H9 (cell line): ENCODE data around the gene TIAM1. TPM values are rescaled to one million over a fixed set of nuclear protein-coding genes. Genes with fewer than 3 reads are reported as not detected.

ENCODE experiments used
- DNase-seq: peaks from one replicate; pipeline ENCODE4 v3.0.0-alpha.2; 2017
- H2AFZ ChIP-seq: one replicate; pipeline ENCODE4 v1.6.1; 2013; ENCODE audit warnings: mild to moderate bottlenecking, low read length, control low read depth, moderate library complexity
- H2AK5ac ChIP-seq: 2 replicates; pipeline ENCODE4 v1.6.1; 2013; ENCODE audit warnings: low read length, control low read depth, mixed read lengths; ENCODE audit not compliant: insufficient read length
- H2BK120ac ChIP-seq: one replicate; pipeline ENCODE4 v1.6.1; 2013; ENCODE audit warnings: low read depth, mild to moderate bottlenecking, low read length, control low read depth, inconsistent platforms; ENCODE audit not compliant: poor library complexity, severe bottlenecking
- H2BK12ac ChIP-seq: 2 replicates; pipeline ENCODE4 v1.6.1; 2013; ENCODE audit warnings: low read length, control low read depth, mixed read lengths, low read depth; ENCODE audit not compliant: insufficient read length
- H2BK15ac ChIP-seq: 2 replicates; pipeline ENCODE4 v1.6.1; 2013; ENCODE audit warnings: low read depth, low read length, control low read depth
- H2BK20ac ChIP-seq: one replicate; pipeline ENCODE4 v1.6.1; 2013; ENCODE audit warnings: low read depth, mild to moderate bottlenecking, low read length, control low read depth, inconsistent platforms; ENCODE audit not compliant: poor library complexity, severe bottlenecking
- H2BK5ac ChIP-seq: 2 replicates; pipeline ENCODE4 v1.6.1; 2013; ENCODE audit warnings: low read length, control low read depth, mixed read lengths; ENCODE audit not compliant: insufficient read length
- H3K14ac ChIP-seq: 2 replicates; pipeline ENCODE4 v1.6.1; 2013; ENCODE audit warnings: low read length, control low read depth; ENCODE audit not compliant: insufficient read depth
- H3K18ac ChIP-seq: 2 replicates; pipeline ENCODE4 v1.6.1; 2013; ENCODE audit warnings: low read depth, mild to moderate bottlenecking, mixed read lengths, low read length, control low read depth; ENCODE audit not compliant: insufficient read length
- H3K23ac ChIP-seq: 2 replicates; pipeline ENCODE4 v1.6.1; 2013; ENCODE audit warnings: low read length, control low read depth, mixed read lengths, low read depth; ENCODE audit not compliant: insufficient read length
- H3K23me2 ChIP-seq: 2 replicates; pipeline ENCODE4 v1.6.1; 2013; ENCODE audit warnings: low read depth, mild to moderate bottlenecking, mixed read lengths, low read length, control low read depth; ENCODE audit not compliant: insufficient read length, poor library complexity, severe bottlenecking
- H3K27ac ChIP-seq: 2 replicates; pipeline ENCODE4 v1.5.1; 2013; ENCODE audit warnings: low read length, control low read depth, mixed read lengths, low read depth; ENCODE audit not compliant: insufficient read length
- H3K27me3 ChIP-seq: 2 replicates; pipeline ENCODE4 v1.6.1; 2013; ENCODE audit warnings: low read length, control low read depth, inconsistent platforms; ENCODE audit not compliant: insufficient read depth
- H3K4ac ChIP-seq: 2 replicates; pipeline ENCODE4 v1.6.1; 2013; ENCODE audit warnings: low read depth, mild to moderate bottlenecking, control low read depth, inconsistent platforms, low read length, moderate library complexity
- H3K4me1 ChIP-seq: 2 replicates; pipeline ENCODE4 v1.6.1; 2013; ENCODE audit warnings: low read length, control low read depth, inconsistent platforms; ENCODE audit not compliant: insufficient read depth
- H3K4me2 ChIP-seq: 2 replicates; pipeline ENCODE4 v1.6.1; 2013; ENCODE audit warnings: low read length, control low read depth, mixed read lengths; ENCODE audit not compliant: insufficient read length, insufficient read depth
- H3K56ac ChIP-seq: 2 replicates; pipeline ENCODE4 v1.6.1; 2013; ENCODE audit warnings: low read depth, mild to moderate bottlenecking, mixed read lengths, low read length, control low read depth; ENCODE audit not compliant: insufficient read length
- H3K79me1 ChIP-seq: 2 replicates; pipeline ENCODE4 v1.6.1; 2013; ENCODE audit warnings: low read depth, mild to moderate bottlenecking, moderate library complexity, low read length, control low read depth, inconsistent platforms; ENCODE audit not compliant: insufficient read depth, poor library complexity, severe bottlenecking
- H3K79me2 ChIP-seq: 2 replicates; pipeline ENCODE4 v1.6.1; 2013; ENCODE audit warnings: low read length, control low read depth, inconsistent platforms; ENCODE audit not compliant: insufficient read depth
- H3K9ac ChIP-seq: 2 replicates; pipeline ENCODE4 v1.6.1; 2013; ENCODE audit warnings: low read length, control low read depth, mixed read lengths; ENCODE audit not compliant: insufficient read length; ENCODE audit errors: extremely low read depth
- H3K9me3 ChIP-seq: one replicate; pipeline ENCODE4 v1.6.1; 2013; ENCODE audit warnings: low read depth, low read length, inconsistent platforms; ENCODE audit not compliant: control insufficient read depth
- H3T11ph ChIP-seq: one replicate; pipeline ENCODE4 v1.6.1; 2013; ENCODE audit warnings: mild to moderate bottlenecking, low read length, control low read depth, inconsistent platforms
- H4K20me1 ChIP-seq: one replicate; pipeline ENCODE4 v1.6.1; 2013; ENCODE audit not compliant: control insufficient read depth, insufficient read length, insufficient read depth
- H4K5ac ChIP-seq: 2 replicates; pipeline ENCODE4 v1.6.1; 2013; ENCODE audit warnings: low read depth, mild to moderate bottlenecking, mixed read lengths, low read length, control low read depth; ENCODE audit not compliant: insufficient read length
- H4K8ac ChIP-seq: replicated peaks from 2 replicates; pipeline ENCODE4 v1.6.1; 2013; ENCODE audit warnings: low read length, control low read depth, mixed read lengths, low read depth; ENCODE audit not compliant: insufficient read length
- H4K91ac ChIP-seq: 2 replicates; pipeline ENCODE4 v1.6.1; 2013; ENCODE audit warnings: low read depth, mild to moderate bottlenecking, moderate library complexity, mixed read lengths, low read length, control low read depth; ENCODE audit not compliant: insufficient read length
- H3K27ac Mint-ChIP-seq, 3 experiments: 2 replicates in 2 of 3; 3 replicates in 1 of 3; pipeline ENCODE4 v1.8.0; 2020 to 2021; ENCODE audit warnings: mixed read lengths in 3 of 3, mild to moderate bottlenecking in 1 of 3, moderate library complexity in 1 of 3
- H3K27me3 Mint-ChIP-seq: 2 replicates; pipeline ENCODE4 v1.8.0; 2021; ENCODE audit warnings: low read depth, mild to moderate bottlenecking, moderate library complexity, mixed read lengths
- H3K36me3 Mint-ChIP-seq, 3 experiments: 2 replicates in 2 of 3; 3 replicates in 1 of 3; pipeline ENCODE4 v1.8.0; 2020 to 2021; ENCODE audit warnings: low read depth in 3 of 3, mixed read lengths in 3 of 3; ENCODE audit not compliant: insufficient read depth in 1 of 3
- H3K4me1 Mint-ChIP-seq, 2 experiments: 2 replicates each; pipeline ENCODE4 v1.8.0; 2020; ENCODE audit warnings: mixed read lengths in 2 of 2
- H3K4me3 Mint-ChIP-seq, 2 experiments: 2 replicates in 1 of 2; 3 replicates in 1 of 2; pipeline ENCODE4 v1.8.0; 2020 to 2021; ENCODE audit warnings: mild to moderate bottlenecking in 2 of 2, mixed read lengths in 2 of 2, moderate library complexity in 1 of 2
- H3K9me3 Mint-ChIP-seq, 2 experiments: 2 replicates in 1 of 2; 3 replicates in 1 of 2; pipeline ENCODE4 v1.8.0; 2020; ENCODE audit warnings: mild to moderate bottlenecking in 2 of 2, mixed read lengths in 2 of 2, moderate library complexity in 1 of 2
- WGBS: extraction: QIAGEN DNeasy Blood & Tissue Kit; methylation state at CpG from one replicate; pipeline ENCODE4 v1.1.7; 2013; ENCODE audit warnings: missing lambda C conversion rate, low lambda C conversion rate, mixed read lengths; ENCODE audit not compliant: insufficient read length; ENCODE audit errors: extremely low coverage; 5-methylcytosine and 5-hydroxymethylcytosine counted together
- total RNA-seq: library from RNA; stranded (reverse); gene quantifications from 2 replicates; pipeline ENCODE4 v1.2.1, GENCODE V29; 2021
- TF ChIP-seq, protein P1 (sequence below): fragments of 200-600 bp; sonication (generic); conservative IDR thresholded peaks from 3 replicates; pipeline ENCODE4 v1.8.0; 2021; ENCODE audit warnings: antibody characterized with exemption, mild to moderate bottlenecking

The TIAM1 gene
- total RNA-seq, 1 experiment from 2014 or later: 23.1 TPM

DNA sequence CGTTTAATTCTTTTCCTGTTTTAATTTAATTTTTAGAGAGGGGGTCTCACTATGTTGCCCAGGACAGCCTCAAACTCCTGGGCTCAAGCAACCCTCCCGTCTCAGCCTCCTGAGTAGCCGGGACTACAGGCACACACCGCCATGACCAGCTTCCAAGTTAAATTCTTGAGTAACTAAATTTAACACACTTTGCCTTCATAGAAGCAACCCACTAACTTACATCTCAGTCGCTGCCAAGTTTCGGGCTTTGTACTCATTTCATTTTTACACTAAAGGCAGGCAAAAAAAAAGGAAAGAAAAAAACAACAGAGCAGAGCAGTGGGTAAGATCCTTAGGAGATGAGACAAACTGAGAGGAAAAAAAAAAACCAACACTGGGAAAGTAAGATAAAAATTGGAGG, 3.5 kb downstream of the TIAM1 start:
- Mint-ChIP-seq H3K36me3 (peaks cover 0 to 3% (median 3%) of the 10 kb centered on the region in 3 experiments; a peak in 3 of 7 replicates), H3K4me3 (no peak overlapping the region), H3K4me1 (peaks cover 39 to 54% of the 10 kb centered on the region in 2 experiments), H3K9me3 (no peaks in the 10 kb centered on the region), H3K27ac (no peak overlapping the region), H3K27me3 (peaks cover 12% of the 10 kb centered on the region)
- no CpG with 5 or more reads among the region's 6 CpGs for WGBS
- Histone ChIP-seq H3K4me1 (peaks cover 3% of the 10 kb centered on the region; the same call in 1 of the 2 replicates), H3K27ac (no peak overlapping the region), H4K8ac (no peak overlapping the region), H3K79me1 (no peaks in the 10 kb centered on the region), H2BK120ac (no peak overlapping the region), H4K91ac (no peak overlapping the region), H2AFZ (no peak overlapping the region), H2BK20ac (no peak overlapping the region), H3K27me3 (no peaks in the 10 kb centered on the region), H2AK5ac (no peak overlapping the region), H2BK12ac (no peak overlapping the region), H3K4ac (no peak overlapping the region), H2BK15ac (no peak overlapping the region), H3K9ac (no peak overlapping the region), H4K5ac (no peak overlapping the region), H3K23ac (no peak overlapping the region), H3K9me3 (no peaks in the 10 kb centered on the region), H3T11ph (no peak overlapping the region), H3K79me2 (no peaks in the 10 kb centered on the region), H2BK5ac (no peak overlapping the region), H3K56ac (no peak overlapping the region), H3K23me2 (peaks cover 13% of the 10 kb centered on the region), H3K18ac (no peak overlapping the region), H3K14ac (no peak overlapping the region), H3K4me2 (no peak overlapping the region), H4K20me1 (no peaks in the 10 kb centered on the region)
- TF ChIP-seq, protein P1, sequence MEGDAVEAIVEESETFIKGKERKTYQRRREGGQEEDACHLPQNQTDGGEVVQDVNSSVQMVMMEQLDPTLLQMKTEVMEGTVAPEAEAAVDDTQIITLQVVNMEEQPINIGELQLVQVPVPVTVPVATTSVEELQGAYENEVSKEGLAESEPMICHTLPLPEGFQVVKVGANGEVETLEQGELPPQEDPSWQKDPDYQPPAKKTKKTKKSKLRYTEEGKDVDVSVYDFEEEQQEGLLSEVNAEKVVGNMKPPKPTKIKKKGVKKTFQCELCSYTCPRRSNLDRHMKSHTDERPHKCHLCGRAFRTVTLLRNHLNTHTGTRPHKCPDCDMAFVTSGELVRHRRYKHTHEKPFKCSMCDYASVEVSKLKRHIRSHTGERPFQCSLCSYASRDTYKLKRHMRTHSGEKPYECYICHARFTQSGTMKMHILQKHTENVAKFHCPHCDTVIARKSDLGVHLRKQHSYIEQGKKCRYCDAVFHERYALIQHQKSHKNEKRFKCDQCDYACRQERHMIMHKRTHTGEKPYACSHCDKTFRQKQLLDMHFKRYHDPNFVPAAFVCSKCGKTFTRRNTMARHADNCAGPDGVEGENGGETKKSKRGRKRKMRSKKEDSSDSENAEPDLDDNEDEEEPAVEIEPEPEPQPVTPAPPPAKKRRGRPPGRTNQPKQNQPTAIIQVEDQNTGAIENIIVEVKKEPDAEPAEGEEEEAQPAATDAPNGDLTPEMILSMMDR: no peak
- no peak for DNase-seq
